Measurements from ENCODE around the gene EPDR1.

Gene EPDR1

DNA sequence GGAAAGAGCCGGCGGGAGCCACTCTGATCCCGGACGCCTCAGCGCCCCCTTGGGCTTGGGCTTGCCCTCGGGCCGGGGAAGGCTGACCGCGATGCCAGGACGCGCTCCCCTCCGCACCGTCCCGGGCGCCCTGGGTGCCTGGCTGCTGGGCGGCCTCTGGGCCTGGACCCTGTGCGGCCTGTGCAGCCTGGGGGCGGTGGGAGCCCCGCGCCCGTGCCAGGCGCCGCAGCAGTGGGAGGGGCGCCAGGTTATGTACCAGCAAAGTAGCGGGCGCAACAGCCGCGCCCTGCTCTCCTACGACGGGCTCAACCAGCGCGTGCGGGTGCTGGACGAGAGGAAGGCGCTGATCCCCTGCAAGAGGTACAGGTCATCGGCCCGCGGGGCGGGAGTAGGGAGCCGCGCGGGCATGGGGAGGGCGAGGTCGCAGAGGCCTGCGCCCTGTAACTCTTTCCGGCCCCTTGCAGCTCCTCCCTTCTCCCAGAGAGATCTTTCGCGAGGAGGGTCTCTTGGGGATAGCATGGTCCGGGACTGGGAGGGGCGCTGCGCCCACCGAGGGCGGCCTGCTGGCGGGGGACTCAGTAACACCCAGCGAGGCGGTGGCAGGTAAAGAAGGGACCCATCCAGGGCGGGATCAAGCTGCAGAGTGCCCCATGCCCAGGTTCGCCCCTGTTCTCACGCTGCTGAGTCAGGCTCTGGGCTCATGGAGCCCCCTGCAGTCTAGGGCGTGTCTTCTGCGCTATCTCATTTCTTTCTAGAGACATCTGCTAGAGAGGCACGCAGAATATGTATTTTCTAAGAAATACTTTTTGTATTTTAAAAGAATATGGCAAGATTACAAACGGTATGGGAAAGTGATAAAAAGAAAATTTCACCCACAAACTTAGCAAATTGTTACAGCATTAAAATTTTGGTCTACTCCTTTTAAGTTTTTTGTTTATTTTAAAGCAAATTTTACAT lies 687 bp downstream of the EPDR1 start:
- Mint-ChIP-seq H3K27ac (no peak overlapping the region), H3K4me1 (peaks cover 18% of the 10 kb centered on the region), H3K4me3 (peak overlapping the region; percentile 73), H3K36me3 (ENCODE audit: low read depth) (no peaks in the 10 kb centered on the region), H3K27me3 (peaks cover 50% of the 10 kb centered on the region), H3K9me3 (no peaks in the 10 kb centered on the region)
- ATAC-seq (peak; percentile 72), DNase-seq (peak; percentile 20)

DNA sequence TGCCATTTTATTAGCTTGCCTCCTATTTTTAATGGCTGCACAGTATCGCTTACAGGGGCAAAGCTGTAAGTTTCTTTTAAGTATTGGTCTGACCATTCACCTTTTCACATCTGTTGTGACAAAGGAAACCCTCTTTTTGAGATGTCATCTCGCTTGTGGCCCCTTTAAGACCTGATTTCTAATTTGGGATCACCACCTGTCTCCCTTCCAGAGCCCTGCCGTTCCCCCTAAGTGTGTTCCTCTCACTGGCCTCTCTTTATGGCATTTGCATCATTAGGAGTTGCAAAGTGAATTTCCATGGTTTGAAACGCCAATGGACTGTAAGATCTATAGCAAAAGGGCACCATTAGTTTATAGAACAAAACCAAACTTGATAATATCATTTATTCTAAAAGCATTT lies 1.4 kb downstream of the EPDR1 start:
- Mint-ChIP-seq H3K9me3 (no peaks in the 10 kb centered on the region), H3K27ac (no peak overlapping the region), H3K27me3 (peaks cover 47% of the 10 kb centered on the region), H3K4me1 (peaks cover 16% of the 10 kb centered on the region), H3K36me3 (ENCODE audit: low read depth) (no peaks in the 10 kb centered on the region), H3K4me3 (peak overlapping the region; percentile 71)
- no peak for ATAC-seq
- no peak for DNase-seq

DNA sequence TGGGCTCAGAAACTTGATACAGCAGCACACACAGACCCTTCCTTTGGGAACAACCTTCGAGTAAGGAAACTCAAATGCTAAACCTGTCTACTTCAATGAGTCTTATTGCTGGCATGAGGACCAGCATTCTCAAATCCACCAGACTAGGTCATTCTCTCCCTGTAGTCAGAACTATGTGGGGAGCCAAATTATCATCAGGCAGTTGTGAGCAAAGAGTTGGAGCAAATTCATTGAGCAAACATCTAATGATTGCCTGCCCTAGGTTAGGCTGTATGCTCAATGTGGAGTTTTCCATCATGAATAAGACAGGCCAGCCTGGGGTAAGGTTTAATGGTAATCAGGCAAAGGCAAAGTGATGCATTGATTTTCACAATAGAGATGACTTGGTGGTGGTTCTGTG lies 3.6 kb downstream of the EPDR1 start:
- Mint-ChIP-seq H3K27ac (no peak overlapping the region), H3K27me3 (peaks cover 30% of the 10 kb centered on the region), H3K4me1 (peaks cover 8% of the 10 kb centered on the region), H3K4me3 (no peak overlapping the region), H3K9me3 (no peaks in the 10 kb centered on the region), H3K36me3 (ENCODE audit: low read depth) (no peaks in the 10 kb centered on the region)
- no peak for ATAC-seq
- no peak for DNase-seq

DNA sequence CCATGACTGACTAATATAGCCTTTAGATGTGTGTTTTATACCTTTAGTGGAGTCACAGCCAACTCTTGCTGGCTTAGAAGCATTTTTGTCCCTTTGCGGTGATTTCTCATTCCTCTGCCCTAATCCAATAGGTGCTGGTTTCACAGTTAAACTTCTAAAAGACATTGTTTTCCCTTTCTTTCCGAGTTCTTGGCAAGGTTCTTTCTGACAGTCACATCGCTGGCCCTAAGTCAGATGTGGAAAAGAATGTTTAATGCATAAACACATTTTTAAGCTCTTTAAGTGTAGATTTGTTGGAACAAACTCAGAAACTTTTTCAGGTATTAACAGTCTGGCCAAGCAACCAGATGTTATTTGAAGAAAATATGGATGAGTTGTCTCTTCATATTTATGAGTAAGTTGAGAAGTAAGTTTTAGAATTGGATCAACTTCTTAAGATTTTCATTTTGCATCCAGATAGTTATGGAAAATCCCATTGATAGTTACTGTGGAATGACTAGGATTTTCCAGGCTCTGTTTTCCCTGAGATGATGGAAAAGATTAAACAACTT lies 4.1 kb downstream of the EPDR1 start:
- H3K36me3 Mint-ChIP-seq (ENCODE audit: low read depth): no peaks in the 10 kb centered on the region
- H3K27ac Mint-ChIP-seq: no peak overlapping the region
- H3K4me3 Mint-ChIP-seq: no peak overlapping the region
- ATAC-seq (no peak), DNase-seq (no peak)
- peaks cover 25% of the 10 kb centered on the region for H3K27me3 Mint-ChIP-seq
- H3K4me1 Mint-ChIP-seq: peaks cover 8% of the 10 kb centered on the region
- H3K9me3 Mint-ChIP-seq: no peaks in the 10 kb centered on the region

DNA sequence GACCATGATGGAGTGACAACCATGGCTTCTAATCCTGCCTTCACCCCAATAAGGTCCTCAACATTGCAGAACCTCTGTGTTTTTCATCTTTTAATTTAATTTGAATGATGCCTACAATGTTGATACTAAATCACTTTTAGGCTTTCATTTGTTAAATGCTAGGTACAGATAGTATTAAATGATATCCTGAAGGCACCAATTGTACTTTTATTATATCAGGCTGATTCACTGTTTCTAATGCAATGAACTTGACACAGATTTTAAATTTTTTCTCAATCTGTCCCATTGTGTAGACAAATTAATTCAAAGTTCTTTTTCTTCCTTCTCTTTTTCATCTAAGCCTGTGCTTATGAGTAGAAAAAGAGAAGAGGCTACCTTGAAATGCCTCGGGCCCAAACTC lies 5.2 kb downstream of the EPDR1 start:
- no peaks in the 10 kb centered on the region for H3K36me3 Mint-ChIP-seq (ENCODE audit: low read depth)
- no peak for ATAC-seq
- H3K4me3 Mint-ChIP-seq: no peak overlapping the region
- no peak overlapping the region for H3K27ac Mint-ChIP-seq
- no peaks in the 10 kb centered on the region for H3K9me3 Mint-ChIP-seq
- peaks cover 16% of the 10 kb centered on the region for H3K27me3 Mint-ChIP-seq
- no peak for DNase-seq
- peaks cover 5% of the 10 kb centered on the region for H3K4me1 Mint-ChIP-seq

DNA sequence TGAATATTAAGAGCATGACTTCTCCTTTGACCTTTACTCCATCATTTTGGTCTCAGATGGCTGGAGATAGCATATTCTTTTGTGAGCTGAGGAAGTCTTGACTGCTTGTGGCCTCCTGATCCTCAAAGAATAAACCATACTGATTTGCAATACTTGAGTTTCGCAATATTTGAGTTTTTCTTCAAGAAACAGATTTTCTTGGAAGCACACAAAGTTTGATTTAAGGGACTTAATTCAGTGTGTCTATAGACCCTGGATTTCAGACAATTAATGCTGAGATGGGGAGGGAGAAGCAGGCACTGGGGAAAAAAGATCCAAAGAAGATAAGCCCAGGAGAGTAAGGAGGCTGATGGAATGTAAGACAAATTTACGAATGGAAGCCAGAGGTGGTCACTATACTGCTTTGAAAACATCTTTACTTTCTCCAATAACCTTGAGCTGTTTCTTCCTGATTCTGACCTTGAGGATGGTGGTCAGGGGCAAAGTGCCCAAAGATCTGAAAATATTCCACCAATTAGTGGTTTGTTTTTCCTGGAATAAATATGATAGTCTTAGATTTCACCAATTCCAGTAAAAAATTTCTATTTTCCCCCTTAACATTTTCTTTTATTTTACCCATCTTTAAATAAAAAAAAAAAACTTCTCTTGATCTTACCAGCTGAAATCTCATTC lies 7.5 kb downstream of the EPDR1 start:
- Mint-ChIP-seq H3K4me3 (no peak overlapping the region), H3K36me3 (ENCODE audit: low read depth) (no peaks in the 10 kb centered on the region), H3K27me3 (peaks cover 6% of the 10 kb centered on the region), H3K27ac (no peak overlapping the region), H3K4me1 (no peaks in the 10 kb centered on the region), H3K9me3 (no peaks in the 10 kb centered on the region)
- DNase-seq: no peak
- no peak for ATAC-seq

DNA sequence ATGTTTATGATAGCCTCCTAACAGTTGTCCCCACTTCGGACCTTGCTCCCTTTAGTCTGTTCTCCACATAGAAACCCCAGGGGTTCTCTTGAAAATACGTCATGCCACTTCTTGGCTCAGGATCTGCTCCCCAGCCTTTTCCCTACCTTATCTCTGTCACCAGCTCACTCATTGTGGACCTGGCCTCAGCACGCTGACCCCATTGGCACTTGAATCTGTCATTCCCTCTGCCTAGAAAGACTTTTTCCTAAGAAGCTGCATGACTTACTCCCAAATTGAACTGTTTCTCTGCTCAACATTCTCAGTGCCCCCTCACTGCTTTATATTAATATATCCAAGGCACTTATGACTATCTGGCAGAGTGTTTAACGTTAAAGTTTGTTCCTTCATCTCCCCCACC lies 8.4 kb downstream of the EPDR1 start:
- Mint-ChIP-seq H3K27me3 (no peaks in the 10 kb centered on the region), H3K36me3 (ENCODE audit: low read depth) (no peaks in the 10 kb centered on the region), H3K4me1 (no peaks in the 10 kb centered on the region), H3K9me3 (no peaks in the 10 kb centered on the region), H3K4me3 (no peak overlapping the region), H3K27ac (no peak overlapping the region)
- DNase-seq (no peak), ATAC-seq (no peak)

DNA sequence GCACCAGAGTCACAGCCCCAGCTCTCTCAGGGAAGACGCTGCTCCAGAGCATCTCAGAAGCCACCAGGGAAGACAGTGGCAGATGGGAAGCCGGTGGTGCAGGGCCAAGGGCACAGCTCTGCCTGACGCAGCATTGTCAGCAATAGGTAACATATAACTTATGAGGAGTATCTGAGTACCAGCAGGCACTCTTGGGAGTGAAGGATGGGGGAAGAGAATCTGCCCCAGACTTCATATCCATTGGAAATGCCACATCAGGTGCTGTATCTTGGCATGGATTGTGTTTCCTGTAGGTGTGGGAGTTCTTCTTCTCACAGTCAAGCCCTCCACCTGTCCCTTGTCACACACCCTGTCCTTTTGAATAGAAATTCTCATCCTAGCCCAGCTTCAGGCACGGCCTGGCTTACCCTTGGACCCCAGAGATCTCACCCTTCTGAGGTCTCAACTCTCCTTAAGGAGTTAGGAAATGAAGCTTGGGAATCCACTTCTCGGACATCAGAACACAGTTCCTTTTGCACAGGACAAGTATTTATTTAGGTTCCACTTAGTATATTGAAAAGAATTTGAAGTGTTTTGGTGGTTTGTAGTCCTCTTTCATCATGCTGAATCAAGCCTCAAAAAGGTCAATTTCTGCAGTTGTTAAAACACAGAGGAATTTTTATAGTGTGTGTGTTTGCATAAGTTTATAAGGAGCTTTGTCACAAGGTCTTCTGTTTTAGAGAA lies 9.9 kb downstream of the EPDR1 start:
- H3K9me3 Mint-ChIP-seq: no peaks in the 10 kb centered on the region
- DNase-seq: no peak
- H3K4me3 Mint-ChIP-seq: no peak overlapping the region
- H3K36me3 Mint-ChIP-seq (ENCODE audit: low read depth): no peaks in the 10 kb centered on the region
- H3K27me3 Mint-ChIP-seq: no peaks in the 10 kb centered on the region
- H3K27ac Mint-ChIP-seq: no peak overlapping the region
- no peaks in the 10 kb centered on the region for H3K4me1 Mint-ChIP-seq
- no peak for ATAC-seq

DNA sequence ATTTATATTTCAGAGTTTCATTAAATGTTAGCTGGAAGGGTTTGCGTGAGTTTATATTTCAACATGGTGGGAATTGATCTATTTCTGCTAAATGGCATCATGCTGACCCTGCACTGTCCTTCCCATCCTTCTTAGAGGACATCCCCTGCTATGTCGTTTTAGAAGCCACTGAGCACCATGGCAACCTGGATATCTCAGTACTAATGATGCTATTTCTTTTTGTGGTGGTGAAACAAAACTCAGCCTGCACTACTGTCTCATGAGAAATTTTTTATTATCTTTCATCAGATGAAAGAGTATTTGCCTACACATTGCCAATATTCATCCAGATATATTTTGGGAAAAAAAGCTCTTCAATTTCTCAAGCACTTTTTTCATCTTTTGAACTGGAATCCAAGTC lies 12.1 kb downstream of the EPDR1 start:
- H3K27ac Mint-ChIP-seq: no peak overlapping the region
- H3K9me3 Mint-ChIP-seq: peaks cover 6% of the 10 kb centered on the region
- no peaks in the 10 kb centered on the region for H3K27me3 Mint-ChIP-seq
- H3K4me1 Mint-ChIP-seq: no peaks in the 10 kb centered on the region
- DNase-seq (no peak), ATAC-seq (no peak)
- H3K36me3 Mint-ChIP-seq (ENCODE audit: low read depth): no peaks in the 10 kb centered on the region
- H3K4me3 Mint-ChIP-seq: no peak overlapping the region

DNA sequence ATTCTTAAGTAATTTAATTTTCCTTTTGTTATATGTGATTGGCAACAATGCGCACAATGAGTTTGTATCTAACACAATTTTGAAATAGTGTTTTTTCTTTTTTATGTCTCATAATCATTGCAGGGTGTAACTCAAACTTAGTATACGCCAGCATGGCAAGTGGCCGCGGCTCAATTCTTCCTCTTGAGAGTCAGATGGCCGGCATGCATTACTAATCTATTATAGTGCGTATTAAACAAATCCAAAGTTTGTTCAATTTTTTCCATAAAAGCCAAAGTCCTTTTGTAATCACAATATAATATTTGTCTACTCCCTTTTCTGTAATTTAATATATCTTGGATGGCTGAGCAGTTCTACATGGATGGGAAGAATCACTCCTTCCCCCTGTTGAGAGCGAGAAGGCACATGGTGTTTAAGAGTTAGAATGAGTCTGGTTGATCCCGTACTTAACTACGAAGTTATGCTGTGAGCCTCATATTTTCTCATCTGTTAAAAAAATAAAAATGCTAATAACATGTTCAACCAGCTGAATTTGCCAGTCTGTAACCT lies 12.7 kb downstream of the EPDR1 start:
- no peak for DNase-seq
- H3K4me1 Mint-ChIP-seq: no peaks in the 10 kb centered on the region
- no peak overlapping the region for H3K27ac Mint-ChIP-seq
- peaks cover 6% of the 10 kb centered on the region for H3K9me3 Mint-ChIP-seq
- no peaks in the 10 kb centered on the region for H3K27me3 Mint-ChIP-seq
- no peak for ATAC-seq
- H3K4me3 Mint-ChIP-seq: no peak overlapping the region
- no peaks in the 10 kb centered on the region for H3K36me3 Mint-ChIP-seq (ENCODE audit: low read depth)

DNA sequence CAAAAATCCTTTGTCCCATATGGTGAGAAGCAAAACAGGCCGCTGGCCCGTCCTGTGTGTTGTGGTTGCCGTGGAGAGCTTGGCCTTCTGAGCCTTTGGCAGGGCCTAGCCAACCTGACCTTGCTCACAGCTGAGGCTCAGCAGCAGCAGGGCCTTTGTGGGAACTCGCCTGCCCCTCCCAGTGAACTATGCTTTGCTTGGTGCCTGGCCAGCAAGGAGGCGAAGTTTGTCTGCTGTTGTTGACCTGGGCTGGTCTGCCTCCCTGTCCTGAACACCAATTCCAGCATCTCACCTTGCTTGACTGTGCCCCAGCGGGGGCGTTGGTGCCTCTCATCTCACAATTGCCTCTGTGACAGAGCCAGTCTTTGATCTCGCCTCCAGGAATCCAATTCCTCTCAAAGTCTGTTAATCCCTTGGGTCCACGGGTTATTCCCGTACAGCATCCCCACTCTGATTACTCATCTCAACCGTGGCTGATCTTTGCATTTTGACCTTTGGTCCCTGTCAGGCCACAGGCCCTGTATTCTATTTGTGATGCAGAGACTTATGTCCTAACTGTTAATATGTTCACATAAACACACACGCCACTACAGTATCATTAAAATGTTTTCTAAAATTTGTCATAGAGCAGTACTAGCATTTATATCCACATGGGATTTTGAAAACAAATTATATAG lies 22.6 kb downstream of the EPDR1 start:
- ATAC-seq (no peak), DNase-seq (no peak)
- Mint-ChIP-seq H3K36me3 (ENCODE audit: low read depth) (no peaks in the 10 kb centered on the region), H3K4me3 (no peak overlapping the region), H3K27me3 (peaks cover 2% of the 10 kb centered on the region), H3K27ac (no peak overlapping the region), H3K9me3 (no peaks in the 10 kb centered on the region), H3K4me1 (no peaks in the 10 kb centered on the region)

DNA sequence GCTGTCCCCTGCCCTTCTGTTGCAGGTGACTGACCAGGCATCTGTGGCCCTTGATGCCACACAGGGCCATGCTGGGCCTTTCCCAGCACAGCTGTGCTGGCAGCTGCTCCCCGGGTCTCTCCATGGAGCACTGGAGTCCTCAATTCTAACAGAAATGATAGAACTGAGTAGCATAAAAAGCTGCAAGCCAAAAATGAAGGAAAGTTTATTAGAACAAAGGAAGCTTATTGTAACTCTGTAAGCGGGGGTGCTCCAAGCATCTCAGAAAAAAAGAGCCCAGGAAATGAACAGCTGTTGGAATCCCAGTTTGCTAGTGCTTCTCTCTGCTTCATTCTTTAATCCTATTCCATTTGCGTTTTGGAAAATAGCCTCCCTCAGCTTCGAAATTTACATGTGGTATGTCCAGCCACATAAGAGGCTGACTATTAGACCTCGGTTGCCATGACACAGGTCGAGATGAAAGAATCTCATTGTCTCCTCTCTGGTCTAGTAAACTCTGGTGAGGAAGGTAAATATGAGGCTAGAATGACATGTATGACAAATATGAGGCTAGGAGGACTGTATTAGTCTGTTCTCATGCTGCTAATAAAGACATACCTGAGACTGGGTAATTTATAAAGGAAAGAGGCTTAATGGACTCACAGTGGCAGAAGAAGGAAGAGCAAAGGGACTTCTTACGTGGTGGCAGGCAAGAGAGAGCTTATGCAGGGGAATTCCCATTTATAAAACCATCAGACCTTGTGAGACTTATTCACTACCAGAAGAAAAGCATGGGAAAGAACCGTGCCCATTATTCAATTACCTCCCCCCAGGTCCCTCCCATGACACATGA lies 23.7 kb downstream of the EPDR1 start:
- no peak for DNase-seq
- no peaks in the 10 kb centered on the region for H3K4me1 Mint-ChIP-seq
- ATAC-seq: no peak
- H3K4me3 Mint-ChIP-seq: no peak overlapping the region
- H3K27ac Mint-ChIP-seq: no peak overlapping the region
- no peaks in the 10 kb centered on the region for H3K36me3 Mint-ChIP-seq (ENCODE audit: low read depth)
- H3K9me3 Mint-ChIP-seq: no peaks in the 10 kb centered on the region
- H3K27me3 Mint-ChIP-seq: peaks cover 2% of the 10 kb centered on the region

DNA sequence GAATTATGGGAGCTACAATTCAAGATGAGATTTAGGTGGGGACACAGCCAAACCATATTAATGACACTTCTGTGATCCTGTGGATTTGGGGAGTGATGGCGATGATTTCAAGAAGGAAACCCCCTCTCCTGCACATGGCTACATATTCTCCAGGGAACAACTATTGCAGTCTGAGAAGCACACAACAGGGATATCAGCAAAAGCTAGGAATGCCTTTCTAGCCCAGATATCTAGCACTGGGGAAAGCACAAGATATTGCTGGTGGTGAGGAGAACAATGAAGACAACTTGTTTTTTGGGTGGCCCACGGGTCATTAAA lies 24.3 kb downstream of the EPDR1 start:
- Mint-ChIP-seq H3K4me1 (no peaks in the 10 kb centered on the region), H3K9me3 (no peaks in the 10 kb centered on the region), H3K27ac (no peak overlapping the region), H3K4me3 (no peak overlapping the region), H3K36me3 (ENCODE audit: low read depth) (no peaks in the 10 kb centered on the region), H3K27me3 (peaks cover 2% of the 10 kb centered on the region)
- ATAC-seq (no peak), DNase-seq (no peak)

All from activated naive CD8-positive, alpha-beta T cell treated with anti-CD3 and anti-CD28 coated beads, Interleukin-2, amount 50 U/mL, for 24 hours (primary cell).